ENCODE data around the gene MYPOP.

DNA sequence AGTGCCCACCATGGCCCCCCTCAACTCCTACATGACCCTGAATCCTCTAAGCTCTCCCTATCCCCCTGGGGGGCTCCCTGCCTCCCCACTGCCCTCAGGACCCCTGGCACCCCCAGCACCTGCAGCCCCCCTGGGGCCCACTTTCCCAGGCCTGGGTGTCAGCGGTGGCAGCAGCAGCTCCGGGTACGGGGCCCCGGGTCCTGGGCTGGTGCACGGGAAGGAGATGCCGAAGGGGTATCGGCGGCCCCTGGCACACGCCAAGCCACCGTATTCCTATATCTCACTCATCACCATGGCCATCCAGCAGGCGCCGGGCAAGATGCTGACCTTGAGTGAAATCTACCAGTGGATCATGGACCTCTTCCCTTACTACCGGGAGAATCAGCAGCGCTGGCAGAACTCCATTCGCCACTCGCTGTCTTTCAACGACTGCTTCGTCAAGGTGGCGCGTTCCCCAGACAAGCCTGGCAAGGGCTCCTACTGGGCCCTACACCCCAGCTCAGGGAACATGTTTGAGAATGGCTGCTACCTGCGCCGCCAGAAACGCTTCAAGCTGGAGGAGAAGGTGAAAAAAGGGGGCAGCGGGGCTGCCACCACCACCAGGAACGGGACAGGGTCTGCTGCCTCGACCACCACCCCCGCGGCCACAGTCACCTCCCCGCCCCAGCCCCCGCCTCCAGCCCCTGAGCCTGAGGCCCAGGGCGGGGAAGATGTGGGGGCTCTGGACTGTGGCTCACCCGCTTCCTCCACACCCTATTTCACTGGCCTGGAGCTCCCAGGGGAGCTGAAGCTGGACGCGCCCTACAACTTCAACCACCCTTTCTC lies 30.1 kb downstream of the MYPOP start:
- no peak for TF ChIP-seq POLR2A (IDR thresholded peaks at IDR 0.05)
- TF ChIP-seq, protein P1, sequence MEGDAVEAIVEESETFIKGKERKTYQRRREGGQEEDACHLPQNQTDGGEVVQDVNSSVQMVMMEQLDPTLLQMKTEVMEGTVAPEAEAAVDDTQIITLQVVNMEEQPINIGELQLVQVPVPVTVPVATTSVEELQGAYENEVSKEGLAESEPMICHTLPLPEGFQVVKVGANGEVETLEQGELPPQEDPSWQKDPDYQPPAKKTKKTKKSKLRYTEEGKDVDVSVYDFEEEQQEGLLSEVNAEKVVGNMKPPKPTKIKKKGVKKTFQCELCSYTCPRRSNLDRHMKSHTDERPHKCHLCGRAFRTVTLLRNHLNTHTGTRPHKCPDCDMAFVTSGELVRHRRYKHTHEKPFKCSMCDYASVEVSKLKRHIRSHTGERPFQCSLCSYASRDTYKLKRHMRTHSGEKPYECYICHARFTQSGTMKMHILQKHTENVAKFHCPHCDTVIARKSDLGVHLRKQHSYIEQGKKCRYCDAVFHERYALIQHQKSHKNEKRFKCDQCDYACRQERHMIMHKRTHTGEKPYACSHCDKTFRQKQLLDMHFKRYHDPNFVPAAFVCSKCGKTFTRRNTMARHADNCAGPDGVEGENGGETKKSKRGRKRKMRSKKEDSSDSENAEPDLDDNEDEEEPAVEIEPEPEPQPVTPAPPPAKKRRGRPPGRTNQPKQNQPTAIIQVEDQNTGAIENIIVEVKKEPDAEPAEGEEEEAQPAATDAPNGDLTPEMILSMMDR (IDR thresholded peaks at IDR 0.05), result no peak
